BE2C (cell line): ENCODE results near the gene RANBP17.
"Not testable (repeated sequence)": the region's sequence is repeated elsewhere in the genome, so short reads cannot be mapped to it uniquely, and the experiment has no call there.

Source experiments
- DNase-seq: peaks from one replicate; pipeline ENCODE4 v3.0.0-alpha.2; 2020
- H3K27me3 ChIP-seq: fragments of 250-450 bp; sonication (Bioruptor Pico); 2 replicates; pipeline ENCODE4 v1.5.1; 2020; ENCODE audit warnings: mild to moderate bottlenecking
- H3K36me3 ChIP-seq: fragments of 250-450 bp; sonication (Bioruptor Pico); 2 replicates; pipeline ENCODE4 v1.5.1; 2020; ENCODE audit warnings: mild to moderate bottlenecking
- H3K4me1 ChIP-seq: fragments of 250-450 bp; sonication (Bioruptor Pico); 2 replicates; pipeline ENCODE4 v1.5.1; 2020
- H3K4me3 ChIP-seq: 2 replicates; pipeline ENCODE4 v1.5.1; 2011; ENCODE audit warnings: low read depth, low read length
- H3K9me3 ChIP-seq: fragments of 250-450 bp; sonication (Bioruptor Pico); 2 replicates; pipeline ENCODE4 v1.5.1; 2020
- TF ChIP-seq, protein P1 (sequence below): IDR thresholded peaks from 2 replicates; pipeline ENCODE4 v1.5.1; 2012; ENCODE audit warnings: mild to moderate bottlenecking, low read depth, low read length

The RANBP17 gene

DNA sequence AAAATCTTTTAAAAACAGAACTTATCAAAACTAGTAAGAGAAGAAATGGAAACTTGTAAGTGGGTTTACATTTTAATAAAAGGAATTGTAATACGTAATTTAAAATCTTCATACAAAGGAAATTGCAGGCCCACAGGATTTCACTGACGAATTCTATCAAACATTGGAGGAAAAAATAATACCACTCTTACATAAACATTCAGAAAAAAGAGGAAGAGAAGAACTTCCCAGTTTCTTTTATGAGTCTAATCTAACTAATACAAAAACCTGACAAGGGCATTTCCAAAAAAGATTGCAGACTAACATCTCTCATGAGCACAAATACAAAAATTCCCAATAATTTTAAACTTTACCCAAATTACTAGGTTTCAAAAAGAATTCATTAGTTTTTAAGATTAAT lies 149.0 kb downstream of the RANBP17 start:
- TF ChIP-seq, protein P1, sequence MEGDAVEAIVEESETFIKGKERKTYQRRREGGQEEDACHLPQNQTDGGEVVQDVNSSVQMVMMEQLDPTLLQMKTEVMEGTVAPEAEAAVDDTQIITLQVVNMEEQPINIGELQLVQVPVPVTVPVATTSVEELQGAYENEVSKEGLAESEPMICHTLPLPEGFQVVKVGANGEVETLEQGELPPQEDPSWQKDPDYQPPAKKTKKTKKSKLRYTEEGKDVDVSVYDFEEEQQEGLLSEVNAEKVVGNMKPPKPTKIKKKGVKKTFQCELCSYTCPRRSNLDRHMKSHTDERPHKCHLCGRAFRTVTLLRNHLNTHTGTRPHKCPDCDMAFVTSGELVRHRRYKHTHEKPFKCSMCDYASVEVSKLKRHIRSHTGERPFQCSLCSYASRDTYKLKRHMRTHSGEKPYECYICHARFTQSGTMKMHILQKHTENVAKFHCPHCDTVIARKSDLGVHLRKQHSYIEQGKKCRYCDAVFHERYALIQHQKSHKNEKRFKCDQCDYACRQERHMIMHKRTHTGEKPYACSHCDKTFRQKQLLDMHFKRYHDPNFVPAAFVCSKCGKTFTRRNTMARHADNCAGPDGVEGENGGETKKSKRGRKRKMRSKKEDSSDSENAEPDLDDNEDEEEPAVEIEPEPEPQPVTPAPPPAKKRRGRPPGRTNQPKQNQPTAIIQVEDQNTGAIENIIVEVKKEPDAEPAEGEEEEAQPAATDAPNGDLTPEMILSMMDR, result no peak
- Histone ChIP-seq H3K36me3 (no peaks in the 10 kb centered on the region), H3K27me3 (no peaks in the 10 kb centered on the region), H3K4me3 (no peak overlapping the region), H3K9me3 (no peaks in the 10 kb centered on the region; the same call in 1 of the 2 replicates), H3K4me1 (peaks cover 12% of the 10 kb centered on the region; the same call in 1 of the 2 replicates)
- no peak for DNase-seq

DNA sequence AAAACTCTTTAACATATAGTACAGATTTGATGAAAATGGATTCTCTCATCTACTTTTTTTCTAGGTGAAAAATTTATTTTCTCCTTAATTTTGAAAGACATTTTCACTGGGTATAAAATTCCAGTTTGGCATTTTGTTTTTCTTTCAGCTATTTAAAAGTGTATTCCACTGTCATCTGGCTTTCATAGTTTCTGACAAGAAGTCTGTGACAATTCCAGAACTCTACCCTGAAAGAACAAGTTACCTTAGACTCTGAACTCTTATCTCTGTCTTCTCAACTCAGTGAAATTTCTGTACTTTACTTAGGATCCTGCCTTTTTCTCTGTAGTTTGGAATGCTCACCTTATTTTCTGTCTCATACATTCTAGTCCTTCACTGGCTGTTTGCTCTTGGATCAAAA lies 161.7 kb downstream of the RANBP17 start:
- Histone ChIP-seq H3K9me3 (peaks cover 15% of the 10 kb centered on the region), H3K27me3 (no peaks in the 10 kb centered on the region), H3K4me3 (no peak overlapping the region), H3K36me3 (peaks cover 3% of the 10 kb centered on the region; the same call in 1 of the 2 replicates), H3K4me1 (no peaks in the 10 kb centered on the region; the same call in 1 of the 2 replicates)
- TF ChIP-seq, protein P1, result no peak
- DNase-seq, result no peak

DNA sequence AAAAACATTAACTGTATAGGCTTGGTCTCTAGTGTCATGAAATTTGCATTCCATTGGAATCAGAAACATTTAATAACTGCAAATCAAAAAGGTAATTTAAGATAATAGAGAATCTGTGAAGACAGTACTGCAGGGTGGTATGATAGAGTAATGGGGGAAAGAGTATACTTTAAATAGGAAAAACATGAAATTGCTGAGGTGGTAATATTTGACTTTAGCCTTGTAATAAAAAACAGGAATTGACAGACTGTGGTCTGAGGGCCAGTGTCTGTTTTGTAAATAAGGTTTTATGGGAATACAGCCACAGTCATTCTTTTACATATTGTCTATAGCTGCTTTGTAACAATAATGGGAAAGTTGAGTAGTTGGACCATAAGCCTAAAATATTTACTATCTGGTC lies 162.3 kb downstream of the RANBP17 start:
- no peaks in the 10 kb centered on the region for H3K27me3 ChIP-seq
- H3K4me1 ChIP-seq, result peaks cover 6% of the 10 kb centered on the region
- DNase-seq, result no peak
- H3K9me3 ChIP-seq, result peaks cover 15% of the 10 kb centered on the region
- H3K4me3 ChIP-seq, result no peak overlapping the region
- TF ChIP-seq, protein P1, result no peak
- peaks cover 3% of the 10 kb centered on the region; the same call in 1 of the 2 replicates for H3K36me3 ChIP-seq

DNA sequence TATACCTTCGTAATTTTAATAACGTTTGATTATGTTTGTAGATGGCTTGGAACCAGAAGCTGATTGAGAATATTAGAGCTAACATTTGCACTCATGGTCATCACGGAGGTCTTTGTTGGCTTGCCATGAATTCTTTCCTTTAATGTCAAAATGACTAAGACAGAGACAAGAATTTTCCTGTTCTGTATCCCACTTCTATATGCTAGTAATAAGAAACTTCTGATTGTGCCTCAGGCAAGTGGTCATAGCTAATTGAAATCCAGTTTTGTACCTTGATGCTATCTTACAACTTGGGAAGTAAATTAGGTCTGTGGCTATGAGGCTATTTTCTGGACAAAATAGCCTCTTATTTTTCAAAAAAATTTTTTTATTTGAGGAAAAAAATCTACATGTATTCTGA lies 167.6 kb downstream of the RANBP17 start:
- H3K4me1 ChIP-seq, result peaks cover 33% of the 10 kb centered on the region
- DNase-seq, result peak; percentile 20
- no peaks in the 10 kb centered on the region for H3K9me3 ChIP-seq
- no peak overlapping the region for H3K4me3 ChIP-seq
- TF ChIP-seq, protein P1, result no peak
- no peaks in the 10 kb centered on the region for H3K36me3 ChIP-seq
- no peaks in the 10 kb centered on the region for H3K27me3 ChIP-seq

DNA sequence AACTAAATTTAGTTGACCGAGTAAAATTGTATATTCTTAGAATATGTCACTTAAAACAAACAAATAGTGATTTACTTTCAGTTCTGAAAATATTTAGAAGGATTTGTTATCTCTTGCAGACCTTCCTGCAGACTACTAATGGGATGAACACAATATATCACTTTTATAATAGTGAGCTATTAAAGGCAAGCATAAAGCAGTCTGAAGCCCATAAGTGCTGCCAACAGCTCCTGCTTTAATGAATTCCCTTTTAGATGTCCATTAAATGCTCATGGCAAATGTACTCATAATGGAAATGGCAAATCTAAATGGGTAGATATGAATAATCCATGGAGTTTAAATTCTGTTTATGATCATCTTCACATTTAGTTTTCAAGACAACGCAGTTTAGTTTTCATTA lies 170.2 kb downstream of the RANBP17 start:
- Histone ChIP-seq H3K27me3 (no peaks in the 10 kb centered on the region), H3K4me1 (peaks cover 35% of the 10 kb centered on the region), H3K4me3 (peak overlapping the region; percentile 41), H3K36me3 (peaks cover 4% of the 10 kb centered on the region), H3K9me3 (no peaks in the 10 kb centered on the region)
- TF ChIP-seq, protein P1, result no peak
- DNase-seq, result peak; percentile 44

DNA sequence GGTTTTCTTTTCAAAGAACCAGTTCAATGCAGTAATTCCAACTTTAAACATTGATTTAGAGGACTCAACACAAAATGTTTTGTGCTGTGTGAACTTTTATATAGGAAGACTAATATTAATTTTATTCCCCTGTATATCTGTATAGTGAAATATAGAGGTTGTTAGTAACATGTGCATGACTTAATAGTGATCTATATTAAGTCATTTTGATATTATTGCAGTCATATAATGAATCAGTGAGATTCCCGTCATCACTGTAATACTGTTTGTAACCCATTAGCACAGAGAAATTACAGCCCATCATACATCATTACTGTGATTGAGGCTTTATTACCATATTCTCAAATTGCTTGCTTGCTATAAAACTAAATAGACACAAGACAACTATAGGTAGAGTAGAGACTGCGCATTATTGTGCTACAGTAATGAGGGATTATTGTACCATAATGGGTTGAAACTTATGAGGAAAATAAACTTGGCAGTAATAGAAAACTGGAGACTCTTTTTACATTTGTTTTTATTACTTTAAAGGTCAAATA lies 170.7 kb downstream of the RANBP17 start:
- TF ChIP-seq, protein P1, result no peak
- Histone ChIP-seq H3K27me3 (no peaks in the 10 kb centered on the region), H3K9me3 (no peaks in the 10 kb centered on the region), H3K4me3 (peak overlapping the region; percentile 41), H3K4me1 (peaks cover 35% of the 10 kb centered on the region), H3K36me3 (peaks cover 4% of the 10 kb centered on the region)
- no peak for DNase-seq

DNA sequence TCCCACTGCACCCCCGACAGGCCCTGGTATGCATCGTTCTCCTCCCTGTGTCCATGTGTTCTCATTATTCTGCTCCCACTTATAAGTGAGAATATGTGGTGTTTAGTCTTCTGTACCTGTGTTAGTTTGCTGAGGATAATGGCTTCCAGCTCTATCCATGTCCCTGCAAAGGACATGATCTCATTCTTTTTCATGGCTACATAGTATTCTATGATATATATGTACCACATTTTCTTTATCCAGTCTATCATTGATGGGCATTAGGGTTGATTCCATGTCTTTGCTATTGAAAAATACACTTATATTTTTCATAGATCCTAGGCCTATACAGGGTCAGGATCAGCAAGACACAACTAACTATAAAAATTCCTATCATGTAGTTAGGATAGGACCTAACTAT lies 180.1 kb downstream of the RANBP17 start:
- H3K27me3 ChIP-seq, H3K36me3 ChIP-seq, H3K4me3 ChIP-seq, DNase-seq, H3K9me3 ChIP-seq: not testable (repeated sequence)
- peaks cover 17% of the 10 kb centered on the region for H3K4me1 ChIP-seq
